Breast epithelium (tissue), 3 donors: ENCODE results near the gene MCU.

Source experiments
- CTCF ChIP-seq, 3 donors: fragments of 450-650 bp; IDR thresholded peaks; one replicate each; pipeline ENCODE4 v1.5.1; 2016 to 2017; ENCODE audit warnings: antibody characterized with exemption in 3 of 3, mild to moderate bottlenecking in 3 of 3, moderate library complexity in 3 of 3
- POLR2A ChIP-seq: fragments of 450-650 bp; IDR thresholded peaks from one replicate; pipeline ENCODE4 v1.6.1; 2016; ENCODE audit warnings: antibody characterized with exemption, mild to moderate bottlenecking, moderate library complexity
- POLR2AphosphoS5 ChIP-seq, 3 donors: sonication (generic); formaldehyde crosslinking; IDR thresholded peaks; one replicate each; pipeline ENCODE4 v1.6.1; 2017; ENCODE audit warnings: antibody characterized with exemption in 3 of 3

GRCh38 chr10:72685264-72685921 lies 6.5 kb upstream of the MCU start:
- no peak for TF ChIP-seq CTCF (IDR thresholded peaks at IDR 0.05)
- no peak for TF ChIP-seq POLR2A
- TF ChIP-seq POLR2AphosphoS5 (IDR thresholded peaks at IDR 0.05), result no peak
